ENCODE results near the gene CRACR2B.

- TF ChIP-seq CTCF (IDR thresholded peaks at IDR 0.05), result no peak
- TF ChIP-seq POLR2A (IDR thresholded peaks at IDR 0.05), result no peak
- no peak for TF ChIP-seq EP300 (IDR thresholded peaks at IDR 0.05)
- no peak for TF ChIP-seq POLR2AphosphoS5 (IDR thresholded peaks at IDR 0.05)
These were observed 15.3 kb upstream of the CRACR2B start for GRCh38 chr11:812390-812789.

Measured in upper lobe of left lung (tissue), 4 donors.